DLD1 (cell line): ENCODE results near the gene OR6J1.

Experiments used
- in situ Hi-C: cut with HindIII; loops from 2 replicates; pipeline ENCODE4 v1.10.0; 2017; ENCODE audit warnings: low sequenced_read_pairs

The OR6J1 gene

GRCh38 chr14:22583994-22584393, 60.2 kb downstream of the OR6J1 start:
- in situ Hi-C loops: loop anchor here (10.0 kb wide), 1 partner anchor 221 kb away; no protein-coding TSS in a partner anchor
